Fibroblast of lung (primary cell): Measurements from ENCODE around the gene C10orf90. TPM values are rescaled to one million over a fixed set of nuclear protein-coding genes. Genes with fewer than 3 reads are reported as not detected.

Experiments used
- DNase-seq, 2 donors: peaks; one replicate each; pipeline versions ENCODE4 v3.0.0 to v3.0.0-alpha.2; 2010; ENCODE audit warnings: low read depth in 2 of 2
- H2AFZ ChIP-seq: 2 replicates; pipeline ENCODE4 v1.5.1; 2012; ENCODE audit warnings: low read length, control low read depth, inconsistent platforms
- H3K27ac ChIP-seq: 2 replicates; pipeline ENCODE4 v1.5.1; 2011; ENCODE audit warnings: low read length, control low read depth; ENCODE audit not compliant: insufficient read depth
- H3K27me3 ChIP-seq: 2 replicates; pipeline ENCODE4 v1.5.1; 2011; ENCODE audit warnings: mild to moderate bottlenecking, low read length; ENCODE audit not compliant: control insufficient read depth, insufficient read depth
- H3K36me3 ChIP-seq: 2 replicates; pipeline ENCODE4 v1.5.1; 2011; ENCODE audit warnings: low read length; ENCODE audit not compliant: control insufficient read depth, insufficient read depth
- H3K4me1 ChIP-seq: 2 replicates; pipeline ENCODE4 v1.5.1; 2011; ENCODE audit warnings: low read length; ENCODE audit not compliant: control insufficient read depth, insufficient read depth; ENCODE audit errors: extremely low read depth
- H3K4me2 ChIP-seq: 2 replicates; pipeline ENCODE4 v1.5.1; 2011; ENCODE audit warnings: low read length, control low read depth; ENCODE audit not compliant: insufficient read depth; ENCODE audit errors: extremely low read depth
- H3K4me3 ChIP-seq, 4 experiments: fragments of 200-600 bp in 1 of 4; sonication (generic) in 1 of 4; replicated peaks in 1 of 4; 2 replicates each; pipeline ENCODE4 v1.5.1; 2011 to 2016; ENCODE audit warnings: low read length in 4 of 4, low read depth in 3 of 4, mild to moderate bottlenecking in 3 of 4, control low read depth in 2 of 4, inconsistent platforms in 1 of 4, mixed read lengths in 1 of 4; ENCODE audit not compliant: insufficient read depth in 1 of 4; ENCODE audit errors: control extremely low read depth in 1 of 4
- H3K79me2 ChIP-seq: 2 replicates; pipeline ENCODE4 v1.5.1; 2012; ENCODE audit warnings: mild to moderate bottlenecking, low read length, inconsistent platforms; ENCODE audit not compliant: control insufficient read depth, insufficient read depth
- H3K9ac ChIP-seq: 2 replicates; pipeline ENCODE4 v1.5.1; 2011; ENCODE audit warnings: mild to moderate bottlenecking, low read length, control low read depth; ENCODE audit not compliant: insufficient read depth
- H3K9me3 ChIP-seq: 2 replicates; pipeline ENCODE4 v1.5.1; 2012; ENCODE audit warnings: low read depth, low read length; ENCODE audit not compliant: control insufficient read depth, insufficient read depth
- H4K20me1 ChIP-seq: 2 replicates; pipeline ENCODE4 v1.5.1; 2011; ENCODE audit warnings: low read length; ENCODE audit not compliant: control insufficient read depth, insufficient read depth; ENCODE audit errors: extremely low read depth
- EZH2 ChIP-seq: IDR thresholded peaks from 2 replicates; pipeline ENCODE4 v1.5.1; 2012; ENCODE audit warnings: low read length, control low read depth, mild to moderate bottlenecking; ENCODE audit errors: missing control alignments
- polyA minus RNA-seq: library from RNA; depleted of rRNA, polyadenylated mRNA; stranded (reverse); fragments of >200 nt; gene quantifications from 2 replicates; pipeline ENCODE4 v1.2.3, GENCODE V29; 2011; ENCODE audit warnings: low replicate concordance
- polyA plus RNA-seq, 2 donors: library from polyadenylated mRNA; depleted of rRNA in 1 of 2; stranded (reverse) in 1 of 2; unstranded in 1 of 2; fragments of >200 nt; gene quantifications; 2 replicates each; pipeline ENCODE4 v1.2.1, GENCODE V29; 2011 to 2012; ENCODE audit warnings: missing spikeins in 1 of 2
- total RNA-seq: library from RNA; depleted of rRNA; stranded (reverse); fragments of >200 nt; gene quantifications from 2 replicates; pipeline ENCODE4 v1.2.1, GENCODE V29; 2014
- TF ChIP-seq, protein P1 (sequence below), 2 donors: IDR thresholded peaks in 1 of 2; conservative IDR thresholded peaks in 1 of 2; 1 replicate in 1 of 2; 2 replicates in 1 of 2; pipeline ENCODE4 v1.5.1; 2011 to 2012; ENCODE audit warnings: low read length in 2 of 2, control low read depth in 1 of 2, inconsistent platforms in 1 of 2, low read depth in 1 of 2, mild to moderate bottlenecking in 1 of 2

C10orf90 gene, protein sequence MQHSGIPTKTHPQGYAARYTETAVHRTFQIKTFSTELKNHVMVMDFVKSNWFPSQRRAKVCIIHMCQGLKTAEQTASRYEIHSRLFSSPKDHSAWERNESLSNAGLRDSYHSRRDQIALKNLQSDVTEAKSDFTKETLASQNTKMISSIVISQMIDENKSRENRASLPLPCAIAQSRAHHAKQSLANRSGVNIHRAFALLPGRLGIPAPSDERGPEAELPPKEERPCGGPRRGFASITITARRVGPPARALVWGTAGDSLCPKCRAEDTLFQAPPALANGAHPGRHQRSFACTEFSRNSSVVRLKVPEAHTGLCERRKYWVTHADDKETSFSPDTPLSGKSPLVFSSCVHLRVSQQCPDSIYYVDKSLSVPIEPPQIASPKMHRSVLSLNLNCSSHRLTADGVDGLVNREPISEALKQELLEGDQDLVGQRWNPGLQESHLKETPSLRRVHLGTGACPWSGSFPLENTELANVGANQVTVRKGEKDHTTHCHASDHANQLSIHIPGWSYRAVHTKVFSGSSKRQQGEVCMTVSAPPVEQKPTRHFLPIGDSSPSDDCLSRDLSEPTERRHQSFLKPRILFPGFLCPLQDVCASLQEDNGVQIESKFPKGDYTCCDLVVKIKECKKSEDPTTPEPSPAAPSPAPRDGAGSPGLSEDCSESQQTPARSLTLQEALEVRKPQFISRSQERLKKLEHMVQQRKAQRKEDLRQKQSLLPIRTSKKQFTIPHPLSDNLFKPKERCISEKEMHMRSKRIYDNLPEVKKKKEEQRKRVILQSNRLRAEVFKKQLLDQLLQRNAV
- 0.17 TPM in 1 of 2 replicates, not detected in the other for total RNA-seq
- polyA plus RNA-seq = 0.19 and 0.65 TPM in 2 replicates
- 0.18 and 0.26 TPM in 2 replicates for polyA plus RNA-seq (2012)
- not detected in 2 replicates for polyA minus RNA-seq

DNA sequence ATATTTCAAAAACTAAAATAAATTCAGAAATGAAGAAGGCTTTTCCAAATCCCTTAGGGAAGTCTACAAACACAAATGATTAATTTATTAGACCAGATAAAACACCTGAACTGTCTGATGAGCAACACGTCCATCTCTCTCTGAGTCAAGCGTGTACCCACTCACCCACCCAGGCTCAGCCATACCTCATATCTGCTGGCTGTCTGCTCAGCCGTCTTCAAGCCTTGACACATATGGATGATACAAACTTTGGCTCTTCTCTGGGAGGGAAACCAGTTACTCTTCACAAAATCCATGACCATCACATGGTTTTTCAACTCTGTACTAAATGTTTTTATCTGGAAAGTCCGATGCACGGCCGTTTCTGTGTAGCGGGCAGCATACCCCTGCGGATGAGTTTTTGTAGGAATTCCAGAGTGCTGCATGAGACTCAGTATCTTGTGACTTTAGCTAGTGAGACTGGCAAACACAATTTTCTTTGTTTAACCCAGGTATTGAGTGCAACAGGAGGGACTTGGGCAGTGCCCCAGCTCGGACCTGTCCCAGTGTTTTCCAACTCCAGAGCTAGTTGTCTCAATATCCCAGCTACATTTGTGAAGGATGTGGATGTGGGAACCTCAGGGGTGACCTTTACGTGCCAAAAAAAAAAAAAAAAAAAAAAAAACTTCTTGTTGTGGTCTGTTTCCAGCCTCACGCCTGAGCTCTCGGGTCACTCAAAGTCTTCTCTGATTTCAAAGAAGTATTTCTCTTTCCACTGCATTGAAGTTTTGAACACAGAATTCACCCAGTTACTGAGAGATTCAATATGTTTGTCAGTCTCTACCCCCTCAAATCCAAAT lies at the start of gene C10orf90:
TSS of gene C10orf90 (minus strand) at position 638 of the 839 bp plus-strand sequence. CDS start at position 425, 213 bp downstream.
- H3K4me1 ChIP-seq = no peaks in the 10 kb centered on the region
- no peak within 1 kb of the TSS for H3K4me3 ChIP-seq
- no peak within 1 kb of the TSS for H3K9ac ChIP-seq
- TF ChIP-seq, protein P1, sequence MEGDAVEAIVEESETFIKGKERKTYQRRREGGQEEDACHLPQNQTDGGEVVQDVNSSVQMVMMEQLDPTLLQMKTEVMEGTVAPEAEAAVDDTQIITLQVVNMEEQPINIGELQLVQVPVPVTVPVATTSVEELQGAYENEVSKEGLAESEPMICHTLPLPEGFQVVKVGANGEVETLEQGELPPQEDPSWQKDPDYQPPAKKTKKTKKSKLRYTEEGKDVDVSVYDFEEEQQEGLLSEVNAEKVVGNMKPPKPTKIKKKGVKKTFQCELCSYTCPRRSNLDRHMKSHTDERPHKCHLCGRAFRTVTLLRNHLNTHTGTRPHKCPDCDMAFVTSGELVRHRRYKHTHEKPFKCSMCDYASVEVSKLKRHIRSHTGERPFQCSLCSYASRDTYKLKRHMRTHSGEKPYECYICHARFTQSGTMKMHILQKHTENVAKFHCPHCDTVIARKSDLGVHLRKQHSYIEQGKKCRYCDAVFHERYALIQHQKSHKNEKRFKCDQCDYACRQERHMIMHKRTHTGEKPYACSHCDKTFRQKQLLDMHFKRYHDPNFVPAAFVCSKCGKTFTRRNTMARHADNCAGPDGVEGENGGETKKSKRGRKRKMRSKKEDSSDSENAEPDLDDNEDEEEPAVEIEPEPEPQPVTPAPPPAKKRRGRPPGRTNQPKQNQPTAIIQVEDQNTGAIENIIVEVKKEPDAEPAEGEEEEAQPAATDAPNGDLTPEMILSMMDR (conservative IDR thresholded peaks at IDR 0.05 in 1 of 2, IDR thresholded peaks at IDR 0.05 in 1 of 2; ENCODE audit: low read depth in 1 of 2, low read length in 2 of 2) = no peak
- no peak for TF ChIP-seq EZH2
- no peak for DNase-seq
- H2AFZ ChIP-seq = no peak within 1 kb of the TSS
- H3K27me3 ChIP-seq = no peaks in the 10 kb centered on the region
- H3K36me3 ChIP-seq = no peaks in the 10 kb centered on the region
- H3K79me2 ChIP-seq = no peaks in the 10 kb centered on the region
- no peak within 1 kb of the TSS for H3K4me2 ChIP-seq
- no peaks in the 10 kb centered on the region for H4K20me1 ChIP-seq
- no peaks in the 10 kb centered on the region for H3K9me3 ChIP-seq
- H3K27ac ChIP-seq = no peak within 1 kb of the TSS

DNA sequence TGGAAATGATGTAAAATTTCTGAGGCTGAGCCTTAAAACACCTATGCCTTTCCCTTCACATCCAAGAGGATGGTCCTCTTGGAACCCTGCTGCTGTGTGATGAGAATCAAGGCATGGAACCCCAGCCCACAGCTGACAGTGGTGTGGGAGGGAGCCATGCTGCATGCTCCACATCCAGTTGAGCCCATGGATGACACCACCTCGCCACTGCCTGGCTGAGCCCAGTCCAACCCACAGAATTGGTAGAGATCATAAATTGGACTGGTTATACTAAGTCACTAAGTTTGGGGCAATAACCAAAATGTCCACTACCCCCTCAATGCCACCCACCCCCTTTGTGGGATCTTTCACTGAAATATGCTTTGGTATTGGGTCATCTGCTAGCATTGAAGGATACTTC lies 45.9 kb upstream of the C10orf90 start:
- no peaks in the 10 kb centered on the region for H3K27me3 ChIP-seq
- no peak overlapping the region for H2AFZ ChIP-seq
- H4K20me1 ChIP-seq = no peaks in the 10 kb centered on the region
- H3K4me1 ChIP-seq = no peaks in the 10 kb centered on the region
- no peak overlapping the region for H3K4me3 ChIP-seq
- no peak for DNase-seq
- H3K27ac ChIP-seq = no peak overlapping the region
- TF ChIP-seq EZH2 = no peak
- TF ChIP-seq, protein P1 (conservative IDR thresholded peaks at IDR 0.05 in 1 of 2, IDR thresholded peaks at IDR 0.05 in 1 of 2; ENCODE audit: low read depth in 1 of 2, low read length in 2 of 2) = no peak
- no peak overlapping the region for H3K9ac ChIP-seq
- no peaks in the 10 kb centered on the region for H3K9me3 ChIP-seq
- H3K4me2 ChIP-seq = no peak overlapping the region
- H3K79me2 ChIP-seq = no peaks in the 10 kb centered on the region
- no peaks in the 10 kb centered on the region for H3K36me3 ChIP-seq
